B cell (primary cell): ENCODE data around the gene FNDC3A.

ENCODE experiments used
- EZH2 ChIP-seq: IDR thresholded peaks from 2 replicates; pipeline ENCODE4 v1.6.1; 2012; ENCODE audit warnings: borderline replicate concordance, low read depth, mild to moderate bottlenecking, moderate library complexity, low read length; ENCODE audit not compliant: insufficient read depth, poor library complexity, severe bottlenecking
- TF ChIP-seq, protein P1 (sequence below): fragments of 200-600 bp; IDR thresholded peaks from one replicate; pipeline ENCODE4 v1.8.0; 2022; ENCODE audit warnings: antibody characterized with exemption, mild to moderate bottlenecking

DNA sequence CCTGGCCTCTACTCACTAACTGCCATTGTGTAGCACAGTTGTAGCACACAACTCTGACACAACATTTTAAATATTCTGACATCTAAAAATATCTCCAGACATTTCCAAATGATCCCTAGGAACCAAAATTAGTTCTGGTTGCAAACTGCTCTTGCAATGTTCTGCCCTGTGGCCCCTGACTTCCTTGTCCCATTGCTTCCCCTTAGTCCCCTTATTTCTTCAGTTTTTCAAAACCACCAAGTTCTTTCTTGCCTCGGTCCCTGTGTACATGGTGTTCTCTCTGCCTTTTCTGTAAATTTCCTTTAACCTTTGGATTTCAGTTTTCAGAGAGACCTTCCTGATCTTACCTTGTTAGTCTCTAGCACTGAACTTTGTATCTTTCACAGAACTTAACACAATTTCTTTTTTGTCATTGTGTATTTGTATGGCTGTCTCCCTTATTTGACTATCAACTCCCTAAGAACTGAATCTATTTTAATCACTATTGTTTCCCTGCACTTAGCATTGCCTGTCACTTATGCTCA, 156.8 kb downstream of the FNDC3A start:
- TF ChIP-seq, protein P1, sequence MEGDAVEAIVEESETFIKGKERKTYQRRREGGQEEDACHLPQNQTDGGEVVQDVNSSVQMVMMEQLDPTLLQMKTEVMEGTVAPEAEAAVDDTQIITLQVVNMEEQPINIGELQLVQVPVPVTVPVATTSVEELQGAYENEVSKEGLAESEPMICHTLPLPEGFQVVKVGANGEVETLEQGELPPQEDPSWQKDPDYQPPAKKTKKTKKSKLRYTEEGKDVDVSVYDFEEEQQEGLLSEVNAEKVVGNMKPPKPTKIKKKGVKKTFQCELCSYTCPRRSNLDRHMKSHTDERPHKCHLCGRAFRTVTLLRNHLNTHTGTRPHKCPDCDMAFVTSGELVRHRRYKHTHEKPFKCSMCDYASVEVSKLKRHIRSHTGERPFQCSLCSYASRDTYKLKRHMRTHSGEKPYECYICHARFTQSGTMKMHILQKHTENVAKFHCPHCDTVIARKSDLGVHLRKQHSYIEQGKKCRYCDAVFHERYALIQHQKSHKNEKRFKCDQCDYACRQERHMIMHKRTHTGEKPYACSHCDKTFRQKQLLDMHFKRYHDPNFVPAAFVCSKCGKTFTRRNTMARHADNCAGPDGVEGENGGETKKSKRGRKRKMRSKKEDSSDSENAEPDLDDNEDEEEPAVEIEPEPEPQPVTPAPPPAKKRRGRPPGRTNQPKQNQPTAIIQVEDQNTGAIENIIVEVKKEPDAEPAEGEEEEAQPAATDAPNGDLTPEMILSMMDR = no peak
- TF ChIP-seq EZH2 = no peak
